NCI-H1436 (cell line): ENCODE measurements around the gene CD8A.

Experiments
- DNase-seq: peaks from one replicate; lab custom pipeline; 2025; lab: John Stamatoyannopoulos, UW

CD8A gene

GRCh38 chr2:86808315-86809161 is 17.8 kb upstream of the CD8A start:
- DNase-seq = peak; percentile 73

GRCh38 chr2:86807468-86808275 is 17.0 kb upstream of the CD8A start:
- peak; percentile 26 for DNase-seq

- DNase-seq = no peak
Observed at GRCh38 chr2:86807133-86807467, 16.4 kb upstream of the CD8A start.

- no peak for DNase-seq
Observed at GRCh38 chr2:86806059-86806857, 15.5 kb upstream of the CD8A start.

GRCh38 chr2:86800856-86801567 is 10.3 kb upstream of the CD8A start:
- DNase-seq = no peak

GRCh38 chr2:86794861-86795260 is 4.1 kb upstream of the CD8A start:
- DNase-seq = no peak

GRCh38 chr2:86793752-86794151 is 3.0 kb upstream of the CD8A start:
- DNase-seq = no peak

- no peak for DNase-seq
Observed at GRCh38 chr2:86791573-86791972, 860 bp upstream of the CD8A start.

GRCh38 chr2:86790134-86790675 is 508 bp downstream of the CD8A start:
- no peak for DNase-seq

GRCh38 chr2:86789687-86790133 is 1.0 kb downstream of the CD8A start:
- DNase-seq = no peak

GRCh38 chr2:86788881-86789686 is 1.6 kb downstream of the CD8A start:
- no peak for DNase-seq

GRCh38 chr2:86788165-86788564 is 2.5 kb downstream of the CD8A start:
- no peak for DNase-seq

- DNase-seq = no peak
Observed at GRCh38 chr2:86787736-86788135, 3.0 kb downstream of the CD8A start.

GRCh38 chr2:86786001-86786536 is 4.6 kb downstream of the CD8A start:
- no peak for DNase-seq

GRCh38 chr2:86785456-86785855 is 5.3 kb downstream of the CD8A start:
- no peak for DNase-seq

GRCh38 chr2:86783615-86784339 is 6.9 kb downstream of the CD8A start:
- DNase-seq = no peak

- DNase-seq = no peak
Observed at GRCh38 chr2:86782748-86783147, 8.0 kb downstream of the CD8A start.

- DNase-seq = no peak
Observed at GRCh38 chr2:86781363-86781762, 9.3 kb downstream of the CD8A start.

- DNase-seq = no peak
Observed at GRCh38 chr2:86779971-86780370, 10.7 kb downstream of the CD8A start.

GRCh38 chr2:86778957-86779356 is 11.8 kb downstream of the CD8A start:
- DNase-seq = no peak
